OCI-LY1 (cell line): ENCODE measurements around the gene ARHGAP28.

Experiments
- H2AFZ ChIP-seq: fragments of 200-600 bp; sonication (generic), shearing (Covaris generic); 2 replicates; pipeline ENCODE4 v1.6.0; 2014; ENCODE audit warnings: antibody characterized with exemption, mild to moderate bottlenecking, low read length
- H3F3A ChIP-seq: fragments of 200-600 bp; sonication (generic), shearing (Covaris generic); 2 replicates; pipeline ENCODE4 v1.6.0; 2014; ENCODE audit warnings: mild to moderate bottlenecking, antibody characterized with exemption, low read length, moderate library complexity; ENCODE audit not compliant: insufficient read depth
- H3K27ac ChIP-seq: fragments of 200-600 bp; sonication (generic); 2 replicates; pipeline ENCODE4 v1.5.1; 2014; ENCODE audit warnings: low read length, mixed run types, mild to moderate bottlenecking, low read depth; ENCODE audit not compliant: poor library complexity, severe bottlenecking
- H3K27me3 ChIP-seq: fragments of 200-600 bp; sonication (generic); 2 replicates; pipeline ENCODE4 v1.6.0; 2014; ENCODE audit warnings: antibody characterized with exemption, mild to moderate bottlenecking, low read length, moderate library complexity; ENCODE audit not compliant: insufficient read depth
- H3K36me3 ChIP-seq: fragments of 200-600 bp; sonication (generic); 2 replicates; pipeline ENCODE4 v1.6.1; 2014; ENCODE audit warnings: mild to moderate bottlenecking, antibody characterized with exemption, low read length, moderate library complexity, mixed read lengths; ENCODE audit not compliant: insufficient read depth
- H3K4me1 ChIP-seq: fragments of 200-600 bp; sonication (generic); 2 replicates; pipeline ENCODE4 v1.5.1; 2014; ENCODE audit warnings: mild to moderate bottlenecking, low read length, moderate library complexity; ENCODE audit not compliant: insufficient read depth, severe bottlenecking
- H3K4me2 ChIP-seq: fragments of 200-600 bp; sonication (generic), shearing (Covaris generic); 2 replicates; pipeline ENCODE4 v1.6.1; 2014; ENCODE audit warnings: low read length
- H3K4me3 ChIP-seq: fragments of 200-600 bp; sonication (generic); 2 replicates; pipeline ENCODE4 v1.5.1; 2014; ENCODE audit warnings: low read length, low read depth, mild to moderate bottlenecking, mixed read lengths; ENCODE audit not compliant: poor library complexity, severe bottlenecking
- H3K79me2 ChIP-seq: fragments of 200-600 bp; shearing (Covaris generic); 2 replicates; pipeline ENCODE4 v1.6.1; 2016; ENCODE audit warnings: mixed run types, low read length, mixed read lengths; ENCODE audit not compliant: insufficient read depth
- H3K9ac ChIP-seq: fragments of 200-600 bp; sonication (generic), shearing (Covaris generic); 2 replicates; pipeline ENCODE4 v1.6.1; 2014; ENCODE audit warnings: mild to moderate bottlenecking, low read length, mixed read lengths
- H3K9me2 ChIP-seq: fragments of 200-600 bp; sonication (generic), shearing (Covaris generic); 2 replicates; pipeline ENCODE4 v1.6.1; 2014; ENCODE audit warnings: low read depth, mild to moderate bottlenecking, low read length, mixed read lengths
- H3K9me3 ChIP-seq: fragments of 200-600 bp; shearing (Covaris generic); 2 replicates; pipeline ENCODE4 v1.6.1; 2014; ENCODE audit warnings: low read length, mixed read lengths
- H4K20me1 ChIP-seq: fragments of 200-600 bp; sonication (generic), shearing (Covaris generic); 2 replicates; pipeline ENCODE4 v1.6.0; 2016; ENCODE audit warnings: mild to moderate bottlenecking, low read length; ENCODE audit not compliant: insufficient read depth
- CTCF ChIP-seq: fragments of 200-600 bp; sonication (generic), shearing (Covaris generic); IDR thresholded peaks from 2 replicates; pipeline ENCODE4 v1.5.1; 2017; ENCODE audit warnings: mild to moderate bottlenecking, antibody characterized with exemption, low read length, moderate library complexity, mixed read lengths
- EZH2 ChIP-seq: fragments of 200-600 bp; sonication (generic), shearing (Covaris generic); IDR thresholded peaks from 2 replicates; pipeline ENCODE4 v1.8.0; 2017; ENCODE audit warnings: borderline replicate concordance, mixed run types, mild to moderate bottlenecking, antibody characterized with exemption, low read length, moderate library complexity, mixed read lengths

ARHGAP28 gene

GRCh38 chr18:6757931-6758330, 28.4 kb downstream of the ARHGAP28 start:
- H3K27me3 ChIP-seq, result no peaks in the 10 kb centered on the region
- no peaks in the 10 kb centered on the region for H3K9me3 ChIP-seq
- no peaks in the 10 kb centered on the region for H3K79me2 ChIP-seq
- H3K27ac ChIP-seq, result no peak overlapping the region
- H3K36me3 ChIP-seq, result no peaks in the 10 kb centered on the region
- H3K9me2 ChIP-seq, result no peaks in the 10 kb centered on the region
- H4K20me1 ChIP-seq, result no peaks in the 10 kb centered on the region
- H3K4me2 ChIP-seq, result no peak overlapping the region
- H2AFZ ChIP-seq, result no peak overlapping the region
- no peak overlapping the region for H3K9ac ChIP-seq
- no peaks in the 10 kb centered on the region for H3F3A ChIP-seq
- no peaks in the 10 kb centered on the region for H3K4me1 ChIP-seq
- no peak overlapping the region for H3K4me3 ChIP-seq
- TF ChIP-seq CTCF (no peak), EZH2 (no peak)

GRCh38 chr18:6759579-6759978, 30.1 kb downstream of the ARHGAP28 start:
- H3K36me3 ChIP-seq, result no peaks in the 10 kb centered on the region
- H3K4me2 ChIP-seq, result no peak overlapping the region
- H3K27ac ChIP-seq, result no peak overlapping the region
- H4K20me1 ChIP-seq, result no peaks in the 10 kb centered on the region
- H3F3A ChIP-seq, result no peaks in the 10 kb centered on the region
- H2AFZ ChIP-seq, result no peak overlapping the region
- TF ChIP-seq CTCF (no peak), EZH2 (no peak)
- no peaks in the 10 kb centered on the region for H3K9me3 ChIP-seq
- H3K4me3 ChIP-seq, result no peak overlapping the region
- no peaks in the 10 kb centered on the region for H3K9me2 ChIP-seq
- no peak overlapping the region for H3K9ac ChIP-seq
- H3K27me3 ChIP-seq, result no peaks in the 10 kb centered on the region
- H3K4me1 ChIP-seq, result no peaks in the 10 kb centered on the region
- H3K79me2 ChIP-seq, result no peaks in the 10 kb centered on the region

DNA sequence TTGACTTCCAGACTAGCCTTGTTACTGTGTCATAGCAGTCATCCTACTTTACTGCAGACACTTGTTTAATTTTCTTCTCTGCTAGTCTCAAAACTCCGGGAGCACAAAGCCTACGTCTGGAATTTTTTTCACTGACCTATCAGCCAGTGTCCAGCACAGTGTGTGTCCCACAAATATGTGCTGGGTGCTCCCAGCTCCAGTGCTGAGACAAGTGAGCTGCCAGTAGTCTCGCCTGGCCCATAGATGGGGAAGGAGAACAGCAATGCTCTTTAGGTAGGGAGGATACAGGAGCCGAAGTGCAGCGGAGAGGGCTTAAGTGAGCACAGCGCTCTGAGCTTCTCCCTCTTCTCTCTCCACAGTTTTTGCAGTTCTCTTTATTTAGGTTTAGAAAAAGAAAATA, 34.0 kb downstream of the ARHGAP28 start:
- no peak overlapping the region for H3K9ac ChIP-seq
- H3K9me2 ChIP-seq, result no peaks in the 10 kb centered on the region
- no peaks in the 10 kb centered on the region for H3K4me1 ChIP-seq
- H3K27me3 ChIP-seq, result no peaks in the 10 kb centered on the region
- H3K4me2 ChIP-seq, result no peak overlapping the region
- no peak overlapping the region for H3K4me3 ChIP-seq
- no peak overlapping the region for H3K27ac ChIP-seq
- H3K79me2 ChIP-seq, result no peaks in the 10 kb centered on the region
- H2AFZ ChIP-seq, result no peak overlapping the region
- H4K20me1 ChIP-seq, result no peaks in the 10 kb centered on the region
- H3K9me3 ChIP-seq, result no peaks in the 10 kb centered on the region; the same call in 1 of the 2 replicates
- no peaks in the 10 kb centered on the region for H3K36me3 ChIP-seq
- TF ChIP-seq CTCF, result no peak
- TF ChIP-seq EZH2, result no peak
- no peaks in the 10 kb centered on the region for H3F3A ChIP-seq
